Occipital lobe (tissue), 2 donors: ENCODE results near the gene PBX1. TPM values are rescaled to one million over a fixed set of nuclear protein-coding genes. Genes with fewer than 3 reads are reported as not detected.
A peak's percentile ranks its signal among the peaks of the same experiment; 100 is the strongest.

Experiments
- DNase-seq: peaks from one replicate; lab custom pipeline; 2025; lab: John Stamatoyannopoulos, UW
- total RNA-seq: library from RNA; depleted of rRNA; stranded (reverse); fragments of >200 nt; gene quantifications from one replicate; pipeline ENCODE4 v1.2.3, GENCODE V29; 2014

Gene PBX1
- total RNA-seq, 1 donor from 2014 or later: 169 TPM

- no peak for DNase-seq
Observed at GRCh38 chr1:164805399-164805798, 246.4 kb downstream of the PBX1 start.

- DNase-seq: no peak
Observed at GRCh38 chr1:164806531-164806930, 247.5 kb downstream of the PBX1 start.

- DNase-seq: no peak
Observed at GRCh38 chr1:164813776-164814175, 254.8 kb downstream of the PBX1 start.

- DNase-seq: no peak
Observed at GRCh38 chr1:164821648-164822047, 262.7 kb downstream of the PBX1 start.

GRCh38 chr1:164823486-164824279 is 264.7 kb downstream of the PBX1 start:
- DNase-seq: no peak

- DNase-seq: no peak
Observed at GRCh38 chr1:164824542-164824941, 265.6 kb downstream of the PBX1 start.

GRCh38 chr1:164830628-164831027 is 271.6 kb downstream of the PBX1 start:
- no peak for DNase-seq

GRCh38 chr1:164834641-164835040 is 275.7 kb downstream of the PBX1 start:
- no peak for DNase-seq

GRCh38 chr1:164836614-164837018 is 277.6 kb downstream of the PBX1 start:
- no peak for DNase-seq

- DNase-seq: no peak
Observed at GRCh38 chr1:164838786-164839185, 279.8 kb downstream of the PBX1 start.

GRCh38 chr1:164840936-164841335 is 282.0 kb downstream of the PBX1 start:
- DNase-seq: no peak

GRCh38 chr1:164841702-164842465 is 282.9 kb downstream of the PBX1 start:
- DNase-seq: peak; percentile 4

- no peak for DNase-seq
Observed at GRCh38 chr1:164842870-164843269, 283.9 kb downstream of the PBX1 start.

- DNase-seq: no peak
Observed at GRCh38 chr1:164843743-164844500, 284.9 kb downstream of the PBX1 start.

- no peak for DNase-seq
Observed at GRCh38 chr1:164846731-164847691, 288.0 kb downstream of the PBX1 start.

GRCh38 chr1:164853146-164853545 is 294.2 kb downstream of the PBX1 start:
- DNase-seq: no peak

GRCh38 chr1:164855716-164856329 is 296.8 kb downstream of the PBX1 start:
- no peak for DNase-seq

- no peak for DNase-seq
Observed at GRCh38 chr1:164856381-164856780, 297.4 kb downstream of the PBX1 start.

GRCh38 chr1:164857439-164857838 is 298.5 kb downstream of the PBX1 start:
- DNase-seq: no peak

- DNase-seq: no peak
Observed at GRCh38 chr1:164858096-164858632, 299.2 kb downstream of the PBX1 start.
